IPS DF 6.9 (cell line): ENCODE measurements around the gene NDUFA9.
A peak's percentile ranks its signal among the peaks of the same experiment; 100 is the strongest.

Source experiments
- DNase-seq: peaks from one replicate; pipeline ENCODE4 v3.0.0-alpha.2; 2013; ENCODE audit warnings: low read depth, low spot score
- H3K27ac ChIP-seq: one replicate; pipeline ENCODE4 v1.5.1; 2013; ENCODE audit warnings: low read length, control low read depth
- H3K27me3 ChIP-seq: 2 replicates; pipeline ENCODE4 v1.6.1; 2013; ENCODE audit warnings: mild to moderate bottlenecking, low read length; ENCODE audit not compliant: control insufficient read depth, insufficient read depth
- H3K36me3 ChIP-seq: 2 replicates; pipeline ENCODE4 v1.6.1; 2013; ENCODE audit warnings: low read length; ENCODE audit not compliant: control insufficient read depth, insufficient read depth
- H3K4me1 ChIP-seq: 2 replicates; pipeline ENCODE4 v1.6.1; 2013; ENCODE audit warnings: low read length; ENCODE audit not compliant: control insufficient read depth, insufficient read depth
- H3K4me3 ChIP-seq: 2 replicates; pipeline ENCODE4 v1.5.1; 2013; ENCODE audit warnings: mild to moderate bottlenecking, low read length
- H3K9me3 ChIP-seq: 2 replicates; pipeline ENCODE4 v1.6.1; 2013; ENCODE audit warnings: low read length, inconsistent platforms; ENCODE audit not compliant: control insufficient read depth, insufficient read depth
- WGBS: extraction: QIAGEN DNeasy Blood & Tissue Kit; methylation state at CpG from one replicate; pipeline ENCODE4 v1.1.7; 2013; ENCODE audit warnings: mixed read lengths, missing lambda C conversion rate; ENCODE audit not compliant: insufficient read length, insufficient coverage; 5-methylcytosine and 5-hydroxymethylcytosine counted together

The NDUFA9 gene

DNA sequence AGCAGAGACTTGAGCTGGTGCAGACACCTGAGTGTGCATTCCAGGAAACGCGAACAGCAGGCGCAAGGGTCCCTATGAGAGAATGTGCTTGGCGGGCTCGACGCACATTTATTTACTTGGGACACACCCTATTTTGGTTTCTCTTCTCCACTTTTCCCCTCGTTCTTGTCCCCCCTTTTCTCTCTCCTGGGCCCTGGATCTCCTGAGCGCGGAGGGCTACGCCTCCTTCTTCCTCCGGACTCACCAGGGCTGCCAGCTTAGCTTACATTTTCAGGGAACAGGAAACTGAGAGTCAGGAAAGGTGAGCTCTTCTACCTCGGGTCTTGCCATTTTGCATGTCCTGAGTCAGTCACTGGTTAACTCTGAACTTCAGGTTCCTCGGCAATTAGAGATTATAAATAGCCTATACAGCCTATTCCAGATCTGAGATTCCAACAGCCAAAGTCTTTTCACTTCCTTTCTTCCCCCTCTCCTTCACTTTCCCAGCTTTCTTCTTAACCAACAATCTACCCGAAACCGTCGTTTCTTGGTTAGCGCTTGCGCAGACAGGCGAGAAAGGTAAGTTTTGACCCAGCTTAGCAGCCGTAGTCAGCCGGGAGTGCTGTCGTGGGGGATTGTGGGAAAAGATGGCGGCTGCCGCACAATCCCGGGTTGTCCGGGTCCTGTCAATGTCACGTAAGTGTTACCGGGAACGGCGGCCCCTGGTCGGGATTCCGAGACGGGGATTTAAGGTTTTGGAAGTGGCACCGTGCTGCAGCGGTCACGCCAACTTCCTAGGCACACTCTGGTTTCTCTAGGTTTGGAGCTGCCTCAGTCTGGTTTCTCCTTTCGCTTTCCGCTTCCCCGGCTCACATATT lies at the start of gene NDUFA9, which contains the start of gene AKAP3:
Gene NDUFA9 (plus strand): TSS at position 614 of the 857 bp plus-strand sequence. CDS start 13 bp downstream, at position 627.
Gene AKAP3 (minus strand): TSS at position 551 of the 857 bp plus-strand sequence. CDS start 10,855 bp downstream, outside the sequence.
- no peaks in the 10 kb centered on the region for H3K27me3 ChIP-seq
- no peak within 1 kb of the TSS for H3K27ac ChIP-seq
- H3K9me3 ChIP-seq, result no peaks in the 10 kb centered on the region
- H3K4me1 ChIP-seq, result no peaks in the 10 kb centered on the region; the same call in 1 of the 2 replicates
- DNase-seq, result peak; percentile 58
- WGBS, result no CpG with 5 or more reads among the region's 39 CpGs
- H3K36me3 ChIP-seq, result no peaks in the 10 kb centered on the region
- peak within 1 kb of the TSS; percentile 94 for H3K4me3 ChIP-seq

DNA sequence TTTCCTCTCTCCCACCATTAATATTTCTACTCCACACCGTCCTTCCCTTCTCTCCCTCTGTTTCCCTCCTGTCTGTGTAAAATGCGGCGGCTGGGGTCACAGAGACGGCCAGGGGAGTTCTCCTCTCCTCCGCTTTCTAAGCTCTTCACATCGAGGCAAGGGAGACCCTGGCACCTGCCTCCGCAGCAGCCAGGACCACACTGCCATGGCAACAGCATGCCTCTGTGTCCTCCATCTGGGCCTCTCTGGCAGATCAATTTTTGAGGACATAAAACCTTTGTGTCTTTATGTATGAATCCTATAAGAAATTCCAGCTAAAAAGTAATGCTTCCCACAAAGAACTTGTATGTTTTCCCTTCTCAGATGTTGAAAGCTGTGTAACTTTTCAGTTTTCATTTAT lies 45.5 kb upstream of the NDUFA9 start:
- Histone ChIP-seq H3K27ac (no peak overlapping the region), H3K4me3 (no peak overlapping the region), H3K27me3 (no peaks in the 10 kb centered on the region), H3K36me3 (no peaks in the 10 kb centered on the region), H3K4me1 (no peaks in the 10 kb centered on the region), H3K9me3 (no peaks in the 10 kb centered on the region)
- 100% methylated on average over 1 of the region's 7 CpGs for WGBS
- no peak for DNase-seq

DNA sequence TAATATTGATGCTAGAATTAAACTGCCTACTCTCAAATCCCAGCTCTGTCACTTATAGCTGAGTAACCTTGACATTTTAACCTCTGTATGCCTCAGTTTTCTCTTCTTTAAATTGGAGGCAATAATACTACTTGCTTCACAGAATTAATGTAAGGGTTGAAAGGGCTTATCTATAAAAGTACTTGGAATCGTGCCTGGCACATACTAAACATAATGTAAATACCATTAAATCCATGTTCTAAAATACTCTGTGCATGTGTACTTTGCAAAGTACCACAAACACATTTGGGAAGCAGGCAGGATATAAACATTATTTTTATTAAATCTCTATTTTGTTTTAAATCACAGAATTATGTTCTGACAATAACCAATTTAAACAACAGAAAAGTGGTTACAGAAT lies 45.0 kb upstream of the NDUFA9 start:
- Histone ChIP-seq H3K36me3 (no peaks in the 10 kb centered on the region), H3K9me3 (no peaks in the 10 kb centered on the region), H3K4me3 (no peak overlapping the region), H3K27me3 (no peaks in the 10 kb centered on the region), H3K27ac (no peak overlapping the region), H3K4me1 (no peaks in the 10 kb centered on the region)
- no peak for DNase-seq
- WGBS, result no CpG with 5 or more reads among the region's 1 CpG

DNA sequence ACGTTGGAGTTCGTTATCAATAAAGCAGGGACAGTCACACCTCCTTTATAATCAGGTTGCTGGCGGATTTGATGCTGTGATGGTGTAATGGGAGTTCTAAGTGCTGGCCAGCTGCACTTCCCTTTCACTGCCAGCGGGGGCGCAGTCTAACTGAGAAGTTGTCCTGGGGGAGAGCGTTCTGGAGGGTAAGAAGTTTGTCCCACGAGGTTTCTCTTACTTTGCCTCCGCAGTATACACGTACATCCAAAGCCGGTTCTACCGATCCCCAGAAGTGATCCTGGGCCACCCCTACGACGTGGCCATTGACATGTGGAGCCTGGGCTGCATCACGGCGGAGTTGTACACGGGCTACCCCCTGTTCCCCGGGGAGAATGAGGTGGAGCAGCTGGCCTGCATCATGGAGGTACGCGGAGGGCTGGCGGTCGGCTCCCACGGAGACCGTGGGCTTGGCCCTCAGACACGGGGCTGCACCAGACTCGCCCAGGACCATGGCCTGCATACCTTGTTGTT lies 44.2 kb upstream of the NDUFA9 start:
- WGBS, result no CpG with 5 or more reads among the region's 25 CpGs
- peak; percentile 55 for DNase-seq
- Histone ChIP-seq H3K27me3 (no peaks in the 10 kb centered on the region), H3K4me3 (peak overlapping the region; percentile 97), H3K4me1 (no peaks in the 10 kb centered on the region), H3K27ac (no peak overlapping the region), H3K9me3 (no peaks in the 10 kb centered on the region), H3K36me3 (no peaks in the 10 kb centered on the region)

DNA sequence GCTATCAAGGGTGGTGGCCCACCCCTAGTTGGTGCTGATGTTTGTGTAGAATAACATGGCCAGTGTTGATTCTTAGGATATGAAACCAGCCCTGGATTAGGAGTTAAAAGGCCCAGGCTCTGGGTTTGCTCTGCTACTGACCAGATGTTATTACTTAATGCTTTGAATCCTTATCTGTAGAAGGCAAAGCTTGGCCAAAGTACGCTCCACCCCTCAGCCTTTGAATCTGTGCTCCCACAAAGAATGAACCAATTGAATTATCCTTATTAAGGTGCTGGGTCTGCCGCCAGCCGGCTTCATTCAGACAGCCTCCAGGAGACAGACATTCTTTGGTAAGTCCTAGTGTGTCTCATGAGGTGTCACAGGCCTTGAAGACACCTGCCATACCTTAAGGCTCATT lies 41.9 kb upstream of the NDUFA9 start:
- no peak overlapping the region for H3K27ac ChIP-seq
- no peaks in the 10 kb centered on the region for H3K27me3 ChIP-seq
- no peaks in the 10 kb centered on the region for H3K4me1 ChIP-seq
- no peak overlapping the region for H3K4me3 ChIP-seq
- no peaks in the 10 kb centered on the region for H3K36me3 ChIP-seq
- no peak for DNase-seq
- no CpG with 5 or more reads among the region's 3 CpGs for WGBS
- H3K9me3 ChIP-seq, result no peaks in the 10 kb centered on the region

DNA sequence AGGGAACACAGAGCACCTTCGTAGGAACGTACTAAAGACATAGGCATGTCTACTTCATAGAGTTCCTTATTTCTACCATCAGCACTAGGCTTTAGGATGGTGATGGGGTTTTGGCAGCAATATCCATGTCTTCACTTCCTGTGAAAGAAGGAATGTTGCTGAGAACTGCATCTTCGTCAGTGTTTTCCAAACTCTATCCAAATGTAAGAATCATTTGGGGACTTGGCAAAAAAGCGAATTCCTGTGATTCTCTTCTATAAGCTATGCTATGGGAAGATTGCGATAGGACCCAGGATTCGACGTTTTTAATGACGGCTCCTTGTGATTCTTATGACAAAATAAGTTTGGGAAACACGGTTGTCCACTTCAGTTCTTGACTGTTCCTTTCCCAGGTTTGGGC lies 39.8 kb upstream of the NDUFA9 start:
- WGBS, result no CpG with 5 or more reads among the region's 9 CpGs

DNA sequence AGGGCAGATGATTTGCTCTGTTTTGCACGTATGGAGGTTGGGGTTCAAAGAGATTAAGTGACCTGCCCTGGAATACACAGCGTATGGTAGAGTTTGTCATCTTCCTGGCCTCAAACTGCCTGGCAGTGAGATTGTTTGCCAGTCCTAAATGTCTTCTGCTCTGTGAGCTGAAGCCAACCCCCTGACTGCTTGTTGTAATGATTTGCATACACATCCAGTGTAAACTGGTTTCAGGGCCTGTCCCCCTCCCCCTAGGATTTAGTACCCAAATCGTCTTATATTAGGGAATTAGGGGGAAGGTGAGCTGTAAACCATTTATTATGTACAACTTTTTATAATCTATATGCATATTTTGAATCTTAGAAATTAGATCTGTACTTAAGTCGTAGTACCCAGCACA lies 38.4 kb upstream of the NDUFA9 start:
- no peak for DNase-seq
- Histone ChIP-seq H3K36me3 (no peaks in the 10 kb centered on the region), H3K9me3 (no peaks in the 10 kb centered on the region), H3K27ac (no peak overlapping the region), H3K27me3 (no peaks in the 10 kb centered on the region), H3K4me1 (no peaks in the 10 kb centered on the region), H3K4me3 (no peak overlapping the region)
- no CpG with 5 or more reads among the region's 4 CpGs for WGBS

More for the DNA sequence above, 39.8 kb upstream of the NDUFA9 start:
- Histone ChIP-seq H3K27ac (no peak overlapping the region), H3K27me3 (no peaks in the 10 kb centered on the region), H3K9me3 (no peaks in the 10 kb centered on the region), H3K4me3 (no peak overlapping the region), H3K4me1 (no peaks in the 10 kb centered on the region), H3K36me3 (no peaks in the 10 kb centered on the region)
- no peak for DNase-seq

DNA sequence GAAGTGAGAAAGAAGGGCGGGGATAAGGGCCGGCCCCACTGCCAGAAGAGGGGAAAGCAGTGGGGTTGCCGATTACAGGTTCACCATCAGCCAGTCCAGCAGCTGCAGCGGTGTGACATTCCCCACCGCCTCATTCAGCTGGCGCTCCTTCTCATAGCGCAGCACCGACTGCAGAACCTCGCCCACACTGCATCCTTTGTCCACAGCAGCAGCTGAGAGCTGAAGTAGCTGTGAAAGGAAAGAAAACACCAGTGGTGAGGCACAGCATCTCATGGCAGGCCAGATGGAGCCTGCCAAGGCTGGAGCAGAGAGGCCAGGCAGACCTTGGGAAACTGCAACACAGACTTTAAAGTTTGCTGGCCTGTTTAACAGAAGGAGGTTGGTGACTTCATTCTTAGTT lies 33.2 kb upstream of the NDUFA9 start:
- Histone ChIP-seq H3K4me1 (no peaks in the 10 kb centered on the region), H3K27ac (no peak overlapping the region), H3K9me3 (no peaks in the 10 kb centered on the region), H3K27me3 (no peaks in the 10 kb centered on the region), H3K4me3 (no peak overlapping the region), H3K36me3 (no peaks in the 10 kb centered on the region)
- DNase-seq, result no peak
- WGBS, result 100% methylated on average over 1 of the region's 9 CpGs

DNA sequence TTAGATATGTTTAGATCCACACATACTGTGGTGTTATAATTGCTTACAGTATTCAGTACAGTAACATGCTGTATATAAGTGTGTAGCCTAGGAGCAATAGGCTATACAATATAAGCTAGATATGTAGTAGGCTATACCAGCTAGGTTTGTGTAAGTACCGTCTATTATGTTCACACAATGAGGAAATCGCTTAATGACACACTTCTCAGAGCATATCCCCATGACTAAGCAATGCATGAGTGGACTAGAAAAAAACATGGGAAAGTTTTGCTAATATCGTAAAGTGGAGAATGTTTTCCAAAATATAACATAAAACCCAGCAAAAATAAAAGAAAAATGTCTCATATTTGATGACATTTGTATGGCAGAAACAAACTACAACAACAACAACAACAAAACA lies 27.4 kb upstream of the NDUFA9 start:
- H3K4me3 ChIP-seq, result no peak overlapping the region
- H3K27ac ChIP-seq, result no peak overlapping the region
- H3K9me3 ChIP-seq, result no peaks in the 10 kb centered on the region
- no peaks in the 10 kb centered on the region for H3K36me3 ChIP-seq
- no peaks in the 10 kb centered on the region for H3K4me1 ChIP-seq
- no CpG with 5 or more reads among the region's 3 CpGs for WGBS
- no peak for DNase-seq
- H3K27me3 ChIP-seq, result no peaks in the 10 kb centered on the region

DNA sequence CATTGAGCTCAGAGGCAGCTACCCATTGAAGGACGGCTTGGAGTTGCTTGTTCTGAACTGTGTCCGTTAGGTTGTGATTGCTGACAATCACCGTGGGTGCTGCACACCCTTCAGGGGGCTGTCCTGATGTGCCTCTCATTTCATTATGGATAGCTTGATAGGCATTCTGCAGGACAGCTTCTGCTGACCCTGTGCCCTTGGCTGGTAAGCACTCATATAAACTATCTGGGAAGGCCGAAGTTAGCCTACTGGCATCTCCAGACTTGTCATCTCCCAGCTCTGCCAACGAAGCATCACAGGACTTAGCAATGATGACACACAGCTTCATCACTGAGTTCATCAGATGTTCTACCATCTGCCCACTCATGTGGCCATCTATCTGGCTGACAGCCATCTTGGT lies 22.4 kb upstream of the NDUFA9 start:
- DNase-seq, result no peak
- H3K4me3 ChIP-seq, result no peak overlapping the region
- H3K27ac ChIP-seq, result no peak overlapping the region
- WGBS, result no CpG with 5 or more reads among the region's 5 CpGs
- no peaks in the 10 kb centered on the region for H3K36me3 ChIP-seq
- no peaks in the 10 kb centered on the region for H3K27me3 ChIP-seq
- H3K9me3 ChIP-seq, result no peaks in the 10 kb centered on the region
- no peaks in the 10 kb centered on the region for H3K4me1 ChIP-seq
